Fibroblast of skin of right biceps (primary cell): ENCODE data around the gene CLSTN2.

Source experiments
- DNase-seq: peaks from one replicate; pipeline ENCODE4 v3.0.0-alpha.2; 2013

Gene CLSTN2

DNA sequence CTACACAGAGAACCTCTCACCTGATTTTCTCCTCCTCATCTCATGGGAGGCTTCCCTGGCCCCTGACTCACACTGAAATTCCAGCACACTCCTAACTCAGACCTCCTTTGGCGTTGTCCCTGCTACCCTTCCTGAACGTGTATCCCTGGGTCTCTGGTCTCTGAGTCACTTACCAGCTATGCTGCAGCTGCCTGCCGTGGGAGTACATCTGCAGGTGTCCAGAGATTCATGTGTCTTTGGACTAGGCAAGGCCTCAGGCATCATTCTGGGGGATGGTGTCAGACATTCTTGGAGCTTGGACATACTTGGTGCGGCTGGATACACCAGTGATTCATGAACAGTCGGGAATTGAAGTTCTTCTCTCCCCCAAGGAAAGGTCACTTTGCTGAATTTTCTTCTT, 594.1 kb downstream of the CLSTN2 start:
- DNase-seq, result peak; percentile 41

DNA sequence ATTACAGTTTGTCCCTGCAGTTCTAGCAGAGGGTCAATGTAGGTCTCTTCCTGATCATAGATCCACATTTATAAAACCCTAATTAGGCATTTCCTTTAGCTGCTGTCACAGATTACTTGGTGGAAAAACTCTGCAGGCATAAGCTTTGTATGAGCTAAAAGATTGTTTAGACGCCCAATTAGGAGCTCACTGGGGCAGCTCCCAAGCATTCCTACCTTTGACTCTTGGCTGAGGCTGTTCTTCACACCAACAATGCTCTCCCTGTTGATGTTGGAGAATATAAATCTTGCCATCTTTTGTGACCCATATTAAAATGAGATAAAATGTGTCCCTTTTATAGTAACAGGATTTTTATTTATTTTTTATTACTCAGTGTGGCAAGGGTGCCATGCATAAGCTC, 594.6 kb downstream of the CLSTN2 start:
- DNase-seq, result no peak

DNA sequence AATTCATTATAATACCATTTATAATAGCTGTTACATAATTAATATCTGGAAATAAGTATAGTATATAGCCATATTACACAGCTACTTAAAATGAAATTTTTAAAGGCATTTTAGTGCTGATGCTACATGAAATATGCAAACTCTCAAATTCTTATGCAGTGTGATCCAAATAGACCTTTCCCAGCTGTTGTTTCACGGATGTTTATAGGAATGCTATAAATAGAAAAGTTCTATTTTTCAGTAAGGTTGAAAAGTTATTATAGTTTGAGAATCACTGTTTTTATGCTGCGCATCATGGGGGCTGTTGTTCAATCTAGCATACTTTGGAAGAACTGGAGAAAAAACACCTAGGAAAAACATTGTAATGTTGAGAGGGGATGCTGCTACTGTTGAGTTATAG, 595.1 kb downstream of the CLSTN2 start:
- DNase-seq, result no peak

DNA sequence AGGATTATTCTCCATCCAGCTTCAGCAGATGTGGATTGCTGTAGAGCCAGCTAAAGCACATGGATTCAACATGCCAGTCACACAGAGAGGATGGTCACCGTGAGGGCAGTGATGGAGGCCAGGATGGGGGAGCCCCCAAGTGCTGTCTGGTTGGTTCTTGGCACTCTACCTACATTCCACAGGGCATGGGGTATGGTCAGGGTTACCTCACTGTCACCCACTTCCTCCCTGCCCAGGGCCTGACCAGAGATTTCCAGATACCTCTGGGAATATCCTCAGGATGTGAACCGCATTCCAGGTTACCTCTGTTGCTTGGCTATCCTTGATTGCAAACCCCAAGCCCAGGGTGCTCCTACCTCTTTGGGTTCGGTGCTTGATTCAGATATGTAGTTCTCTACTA, 595.6 kb downstream of the CLSTN2 start:
- no peak for DNase-seq

DNA sequence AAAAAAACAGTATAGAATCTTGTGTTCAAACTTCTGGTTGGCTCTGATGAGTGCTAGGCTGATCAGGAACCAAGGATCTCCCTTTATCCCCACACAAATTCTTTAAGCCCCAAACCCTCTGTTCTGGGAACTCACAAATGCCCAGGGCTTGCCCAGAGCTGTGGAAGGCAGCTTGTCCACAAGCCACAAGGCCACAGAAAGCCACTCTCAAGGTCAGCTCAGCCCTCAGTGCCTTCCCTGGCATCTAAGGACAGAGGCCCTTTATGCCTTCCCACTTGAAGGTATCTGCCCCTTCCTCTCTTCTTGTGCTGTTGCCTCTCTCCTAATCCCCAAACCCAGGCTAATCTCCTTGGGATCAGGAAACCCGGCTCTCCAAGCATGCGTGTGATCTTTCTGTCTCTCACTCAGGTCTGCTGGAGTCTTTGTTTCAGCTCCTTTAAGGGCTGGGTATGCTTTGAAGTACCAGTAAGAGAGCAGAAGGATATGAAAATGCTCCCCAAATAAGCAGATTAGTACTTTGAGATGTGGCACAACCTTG, 597.9 kb downstream of the CLSTN2 start:
- no peak for DNase-seq

DNA sequence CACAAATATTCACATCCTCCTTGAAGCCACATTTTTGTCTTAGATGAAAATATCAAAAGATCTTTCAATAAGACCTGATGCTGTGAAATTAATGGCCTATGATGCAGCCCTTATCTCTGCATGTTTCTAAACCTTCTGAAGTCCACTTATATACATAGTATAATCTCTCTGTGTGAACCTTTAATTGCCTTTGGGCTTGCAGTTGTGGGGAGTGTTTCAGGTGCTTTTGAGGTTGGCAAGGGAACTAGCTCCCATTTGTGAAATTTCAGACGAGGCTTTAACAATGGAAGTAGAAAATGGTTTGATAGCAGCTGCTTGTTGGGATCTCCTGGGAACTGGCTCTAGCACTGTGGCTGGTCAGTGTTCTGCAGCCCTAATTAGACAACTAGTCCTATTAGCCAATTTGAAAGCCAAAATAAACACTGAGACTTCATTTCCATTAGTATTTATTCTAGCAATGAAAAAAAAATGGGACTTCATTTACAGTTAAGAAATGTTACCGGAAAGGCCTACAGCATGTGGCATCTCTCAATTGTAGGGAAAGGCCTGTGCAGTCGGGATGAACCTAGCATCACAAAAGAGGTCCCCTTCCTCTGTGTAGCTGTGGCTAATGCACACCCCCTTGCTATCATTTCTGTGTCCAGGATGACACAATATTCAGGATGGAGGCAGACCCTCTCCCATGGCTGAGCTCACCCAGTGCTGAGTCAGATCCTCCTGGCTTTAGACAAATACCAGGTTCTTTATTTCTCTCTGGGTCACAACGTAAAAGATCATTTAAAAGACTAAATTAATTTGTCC, 602.1 kb downstream of the CLSTN2 start:
- no peak for DNase-seq

DNA sequence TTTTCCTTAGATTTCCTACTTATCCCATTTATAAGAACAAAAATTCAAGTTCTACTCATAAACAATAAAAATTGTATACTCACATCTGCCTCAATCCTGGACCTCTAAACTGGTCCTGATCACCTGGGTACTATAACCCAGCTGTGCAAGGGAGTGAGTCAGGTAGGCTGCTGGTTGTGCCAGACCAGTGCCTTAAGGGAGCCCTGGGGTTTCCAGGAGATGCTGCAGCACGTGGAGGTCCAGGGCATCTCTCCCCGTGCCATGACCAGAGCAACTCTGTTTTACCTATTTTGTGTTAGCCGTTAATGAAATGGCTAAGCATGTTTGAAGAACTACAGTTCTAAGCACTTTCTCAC, 602.7 kb downstream of the CLSTN2 start:
- DNase-seq, result no peak

DNA sequence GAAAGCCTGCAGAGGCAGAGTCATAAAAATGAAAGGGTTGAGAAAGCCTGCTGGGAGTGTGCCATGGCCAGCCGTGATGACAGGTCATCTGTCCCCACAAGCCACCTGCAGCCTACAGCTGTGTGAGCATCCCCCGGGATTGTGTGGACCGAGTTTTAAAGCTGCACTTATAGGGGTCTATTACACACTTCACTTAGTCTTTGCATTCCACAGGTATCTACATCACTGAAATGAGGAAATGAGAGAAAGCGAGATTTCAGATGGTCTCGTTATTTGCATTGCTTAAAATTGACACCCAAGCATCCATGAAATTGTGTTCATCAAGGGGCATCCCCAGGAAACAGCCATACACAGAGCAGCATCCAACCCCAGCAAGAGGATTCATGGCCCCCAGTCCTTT, 605.3 kb downstream of the CLSTN2 start:
- no peak for DNase-seq

DNA sequence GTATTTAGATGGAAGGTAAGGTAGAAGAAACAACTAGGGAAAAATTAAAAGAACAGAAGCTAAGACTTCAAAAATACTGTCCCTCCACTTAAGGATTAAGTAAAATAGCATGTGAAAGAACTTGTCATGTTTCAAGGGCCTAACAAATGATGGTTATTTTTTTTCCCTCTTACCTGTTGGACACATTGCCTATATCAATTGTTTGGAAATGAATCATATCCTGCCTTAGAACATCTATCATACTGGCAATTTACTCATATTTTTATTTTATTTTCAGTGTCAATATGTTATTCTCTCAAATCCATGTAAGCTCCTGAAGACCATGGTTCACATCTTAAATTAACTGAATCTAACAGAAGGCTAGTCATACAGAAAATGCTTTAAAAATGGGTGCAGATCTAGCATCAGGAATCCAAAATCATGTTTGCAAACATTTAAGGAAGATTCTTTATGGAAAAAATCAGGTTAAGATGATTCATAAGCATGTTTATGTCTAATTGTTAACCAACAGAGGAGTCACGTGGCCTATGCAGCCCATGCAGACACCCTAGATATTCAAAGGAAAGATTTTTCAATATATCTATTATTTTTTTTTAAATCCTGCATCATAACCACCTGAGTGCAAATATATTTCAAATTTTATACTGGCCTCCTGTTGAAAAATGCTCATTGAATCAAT, 607.1 kb downstream of the CLSTN2 start:
- no peak for DNase-seq

DNA sequence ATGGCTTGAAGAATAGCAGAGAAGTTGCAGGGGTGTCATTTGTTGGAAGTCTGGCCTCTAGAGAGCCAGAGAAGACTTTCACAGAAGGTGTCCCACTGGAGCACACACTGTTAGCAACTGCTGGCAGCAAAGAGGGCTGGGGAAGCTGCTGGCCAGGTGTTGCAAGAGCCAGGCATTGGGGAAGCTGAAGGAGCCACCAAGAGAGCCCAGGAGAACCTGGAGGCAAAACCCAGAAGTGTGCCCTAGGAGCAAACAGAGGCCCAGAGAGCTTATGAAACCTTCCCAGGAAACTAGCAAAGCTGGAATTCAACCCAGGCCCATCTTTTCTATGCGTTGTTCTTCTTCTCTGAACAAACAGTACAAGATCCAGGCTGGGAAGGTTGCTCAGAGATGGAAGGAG, 610.2 kb downstream of the CLSTN2 start:
- DNase-seq, result no peak

DNA sequence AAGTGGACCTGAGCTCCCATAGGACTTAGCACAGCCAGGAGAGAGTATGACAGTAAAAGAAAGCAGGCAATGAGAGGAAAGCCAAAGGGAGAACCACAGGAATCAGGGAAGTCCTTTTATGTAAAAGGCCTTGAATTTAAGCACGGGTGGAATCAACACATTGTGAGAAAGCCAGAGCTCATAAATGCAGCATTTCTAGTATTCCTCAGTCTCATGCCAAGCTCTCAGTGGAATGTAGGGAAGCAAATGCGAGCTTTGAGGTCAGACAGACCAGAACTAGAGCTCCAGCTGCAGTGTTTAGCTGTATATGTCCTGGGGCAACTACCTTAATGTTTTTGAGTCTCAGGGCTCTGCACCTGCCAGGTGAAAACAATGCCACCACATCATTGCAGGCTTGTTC, 610.8 kb downstream of the CLSTN2 start:
- no peak for DNase-seq

DNA sequence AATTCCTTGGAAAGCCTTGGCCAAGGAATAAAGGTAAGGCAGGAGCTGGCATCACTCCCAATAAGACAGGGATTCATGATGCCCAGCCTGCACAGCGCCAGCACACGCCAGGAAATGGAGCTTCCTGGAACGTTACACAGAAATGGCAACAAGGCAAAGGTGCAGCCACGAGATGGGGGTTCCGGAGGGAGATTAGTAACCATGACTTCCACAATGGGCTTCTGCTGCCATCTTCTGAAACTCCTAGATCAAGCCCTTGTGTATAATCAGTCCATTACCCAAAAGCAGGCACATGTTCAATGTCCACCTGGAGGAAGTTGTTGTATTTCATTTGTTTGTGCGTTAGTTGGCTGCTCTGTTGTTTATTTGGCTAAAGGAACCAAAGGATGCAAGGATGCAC, 611.7 kb downstream of the CLSTN2 start:
- DNase-seq, result no peak

DNA sequence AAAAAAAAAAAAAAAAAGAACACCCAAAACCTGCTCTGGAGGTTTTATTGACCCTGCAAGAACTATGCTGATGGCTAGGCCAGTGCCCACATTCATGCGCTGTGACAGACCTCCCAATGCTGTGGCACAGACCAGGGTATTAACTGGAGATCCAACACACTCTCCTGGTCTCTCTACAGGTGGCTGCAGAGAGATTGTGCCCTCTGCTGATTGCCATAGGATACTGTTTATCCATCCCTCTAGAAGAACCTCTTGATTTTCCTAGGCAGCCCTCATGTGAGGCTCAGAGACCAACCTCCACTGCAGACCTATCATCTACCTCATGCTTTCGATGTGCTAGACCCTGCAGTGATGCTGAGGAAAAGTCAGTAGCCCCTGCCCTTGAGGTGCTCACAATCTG, 617.4 kb downstream of the CLSTN2 start:
- no peak for DNase-seq

DNA sequence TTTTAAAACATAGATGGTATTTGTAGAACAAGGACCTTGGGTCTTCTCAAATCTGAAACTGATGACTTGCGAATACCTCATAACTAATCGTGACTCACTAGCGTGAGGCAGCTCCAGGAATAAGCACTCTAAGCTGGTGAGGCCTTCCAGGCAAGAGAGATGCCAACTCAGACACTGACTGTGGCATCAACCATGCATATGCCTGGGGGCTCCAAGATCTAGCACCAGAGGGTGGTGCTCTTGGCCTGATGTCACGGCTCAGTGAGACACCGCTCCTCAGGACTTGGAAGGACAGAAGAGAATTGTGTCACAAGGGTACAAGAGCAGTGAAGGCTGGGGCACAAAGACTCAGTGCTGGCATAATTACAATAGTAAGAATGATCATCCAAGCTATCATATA, 617.9 kb downstream of the CLSTN2 start:
- no peak for DNase-seq

DNA sequence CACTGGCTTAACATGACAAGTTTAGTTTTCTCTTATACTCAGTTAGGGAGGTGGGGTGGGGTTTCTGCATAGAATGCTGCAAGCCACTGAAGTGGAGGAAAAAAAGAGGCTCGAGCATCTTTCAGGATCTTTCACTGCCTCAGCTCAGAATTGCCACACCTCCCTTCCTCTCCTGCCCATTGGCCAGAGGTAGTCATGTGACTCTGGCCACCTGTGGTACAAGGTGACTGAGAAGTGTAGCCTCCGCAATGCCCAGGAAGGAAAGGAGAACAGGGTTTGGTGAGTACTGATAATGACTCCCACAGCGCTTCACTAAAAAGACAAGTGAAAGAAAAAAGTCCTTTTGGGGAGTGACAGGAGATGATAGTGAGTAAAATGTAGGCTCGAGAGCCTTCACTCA, 618.6 kb downstream of the CLSTN2 start:
- DNase-seq, result no peak

DNA sequence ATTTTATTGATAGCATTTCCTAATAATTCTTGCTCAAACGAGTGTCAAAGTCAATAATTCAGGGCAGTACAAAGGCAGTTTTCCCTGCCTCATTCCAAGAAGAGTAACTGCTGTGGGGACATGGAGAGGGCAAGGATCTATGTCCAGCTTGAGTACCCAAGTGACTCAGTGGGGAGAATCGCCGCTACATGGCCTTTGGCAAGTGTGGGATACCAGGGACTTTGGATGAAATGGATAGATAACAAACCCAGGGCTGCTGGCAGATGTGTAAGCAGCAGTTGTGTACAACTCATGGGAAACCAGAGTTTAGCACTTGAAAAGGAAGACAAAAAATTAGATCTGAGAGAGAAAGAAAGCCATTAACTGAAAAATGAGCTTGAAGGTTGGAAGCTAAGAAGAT, 620.7 kb downstream of the CLSTN2 start:
- DNase-seq, result no peak

DNA sequence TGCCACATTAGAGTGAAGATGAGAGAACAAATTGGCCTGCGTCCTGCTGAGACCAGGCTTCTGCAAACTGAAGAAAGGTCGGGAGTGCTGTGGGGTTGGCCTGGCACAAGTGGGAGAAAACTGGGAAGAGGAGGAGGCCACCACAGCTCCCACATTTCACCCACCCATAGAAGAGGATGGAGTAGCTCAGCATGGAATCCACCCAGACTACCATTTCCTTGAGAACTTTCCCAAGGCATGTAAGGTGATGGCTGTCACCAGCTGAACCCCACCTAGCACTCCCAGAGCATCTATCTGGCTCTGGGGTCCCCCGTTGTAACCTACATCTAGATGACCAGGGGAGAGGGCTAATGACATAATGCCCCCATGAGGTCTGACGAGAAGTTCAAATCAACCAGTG, 622.5 kb downstream of the CLSTN2 start:
- no peak for DNase-seq

DNA sequence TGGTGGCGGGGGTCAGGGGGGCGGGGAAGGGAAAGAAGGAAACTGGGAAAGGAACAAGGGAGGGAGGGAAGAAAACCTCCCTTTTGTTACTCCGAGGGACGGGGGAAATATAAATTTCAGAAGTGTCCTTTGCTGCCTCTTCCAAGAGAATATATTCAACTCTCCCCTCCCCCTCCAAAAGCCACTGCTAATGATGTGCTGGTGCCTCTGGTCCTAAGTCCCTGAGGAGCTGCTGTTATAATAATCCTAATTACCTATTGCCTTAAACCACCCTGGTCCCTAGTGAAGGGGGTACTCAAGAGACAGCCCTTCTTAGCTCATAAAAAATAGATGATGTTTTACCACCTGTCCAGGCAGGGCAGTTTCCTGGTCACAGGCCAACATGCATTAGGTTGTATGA, 624.6 kb downstream of the CLSTN2 start:
- no peak for DNase-seq

DNA sequence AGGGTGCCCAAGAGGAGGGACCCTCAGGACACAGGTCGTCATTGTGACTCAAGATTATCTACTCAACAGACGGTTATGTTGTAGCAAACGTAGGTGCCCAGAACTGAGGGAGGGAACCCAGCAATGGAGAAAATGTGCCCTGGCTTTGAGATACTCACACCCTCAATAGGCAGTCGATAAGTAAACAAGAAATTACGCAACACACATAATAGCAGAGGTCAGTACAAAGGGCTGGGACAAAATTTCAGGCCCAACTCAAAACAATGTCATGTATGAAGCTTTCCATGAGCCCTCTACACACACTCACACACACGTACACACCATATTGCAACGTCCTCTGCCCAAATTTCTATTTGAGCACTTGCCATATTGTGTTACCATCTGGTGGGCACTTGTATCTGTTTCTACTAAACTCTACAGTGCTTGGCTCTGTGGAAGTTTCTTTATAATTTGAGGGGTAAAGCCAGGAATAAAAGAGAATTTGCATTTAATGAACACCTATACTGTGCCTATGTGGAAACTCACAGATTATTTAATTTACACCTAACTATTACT, 628.3 kb downstream of the CLSTN2 start:
- no peak for DNase-seq

DNA sequence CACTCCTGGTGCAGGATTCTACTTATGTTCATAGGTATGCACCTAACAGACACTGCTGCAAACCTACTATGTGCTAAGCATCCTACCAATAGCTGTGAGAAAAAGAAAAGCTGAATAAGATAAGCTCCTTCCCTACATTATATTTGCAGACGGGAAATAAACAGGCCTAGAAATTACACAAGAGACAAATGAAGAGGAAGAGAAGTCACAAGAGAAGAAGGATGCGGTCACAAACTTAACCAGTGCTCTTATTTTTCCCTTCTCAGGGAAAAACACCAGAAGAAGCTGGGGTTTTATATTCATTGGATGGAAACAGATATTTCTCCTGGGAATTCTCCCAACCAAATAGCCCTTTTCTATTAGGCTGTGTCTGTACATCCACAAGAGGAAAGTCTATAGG, 633.1 kb downstream of the CLSTN2 start:
- DNase-seq, result no peak

DNA sequence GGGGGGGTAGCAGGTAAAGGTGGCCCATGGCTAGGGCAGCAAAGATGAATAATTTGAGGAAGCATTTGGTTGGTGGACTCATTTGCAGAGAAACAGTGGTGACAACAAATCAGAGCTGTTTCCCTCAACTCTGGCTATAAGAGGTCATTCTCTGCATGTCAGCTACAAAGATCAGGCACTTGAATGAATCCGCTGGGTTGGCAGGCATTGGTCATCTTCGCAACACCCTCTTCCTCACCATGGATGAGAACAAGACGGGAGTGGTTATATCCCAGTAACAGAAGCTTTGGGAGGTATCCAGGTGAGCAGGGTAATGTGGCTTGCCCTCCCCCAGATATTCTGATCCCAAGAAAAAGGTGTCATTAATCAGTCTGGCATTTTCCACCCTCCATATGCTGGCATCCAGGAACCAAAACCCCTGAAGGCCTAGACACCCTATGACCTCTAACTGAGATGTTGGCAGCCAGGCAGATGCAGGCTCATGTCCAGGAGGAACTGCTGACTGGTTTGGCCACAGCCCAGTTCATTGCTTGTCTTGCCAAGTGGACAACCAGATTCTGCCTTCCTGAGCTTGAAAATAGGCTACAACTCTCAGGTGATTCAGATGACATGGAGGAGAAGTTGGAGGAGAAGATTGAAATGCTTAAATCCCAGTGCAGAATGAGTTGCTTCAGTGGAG, 634.0 kb downstream of the CLSTN2 start:
- no peak for DNase-seq

DNA sequence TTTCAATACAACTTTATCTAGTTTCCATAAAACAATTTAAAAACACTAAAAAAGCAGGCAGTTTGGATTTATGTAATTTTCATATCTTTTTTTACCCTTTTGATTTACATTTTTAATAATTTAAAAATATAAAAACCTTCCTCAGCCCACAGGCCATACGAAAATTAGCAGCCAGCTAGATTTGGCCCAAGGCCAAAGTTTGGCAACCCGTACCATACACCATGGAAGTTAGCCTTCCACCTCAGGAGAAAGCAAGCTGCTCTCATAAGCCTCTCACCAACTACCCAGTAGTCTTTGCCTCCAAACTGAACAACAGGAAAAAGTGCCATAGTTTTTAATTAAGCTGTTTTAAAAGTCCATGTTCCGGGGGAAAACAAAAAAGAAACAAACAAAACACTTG, 635.6 kb downstream of the CLSTN2 start:
- no peak for DNase-seq

DNA sequence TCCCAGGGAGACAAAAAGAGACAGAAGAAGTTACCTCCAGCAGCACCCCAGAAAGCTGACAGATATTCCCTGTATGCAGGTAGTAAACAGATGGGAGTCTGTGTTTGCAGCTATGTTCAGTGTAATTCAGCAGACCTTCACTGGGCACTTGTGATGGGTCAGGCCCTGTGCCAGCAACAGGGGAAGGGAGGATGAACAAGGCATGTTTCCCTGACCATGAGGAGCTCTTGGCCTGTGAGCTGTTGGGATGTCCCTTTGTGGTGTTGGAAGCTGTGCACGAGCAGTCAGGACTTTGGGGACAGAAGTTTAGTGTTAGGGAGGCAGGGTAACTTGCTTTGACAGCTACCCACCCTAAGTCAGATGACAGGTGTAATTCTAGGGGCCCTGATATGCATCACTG, 636.9 kb downstream of the CLSTN2 start:
- no peak for DNase-seq

DNA sequence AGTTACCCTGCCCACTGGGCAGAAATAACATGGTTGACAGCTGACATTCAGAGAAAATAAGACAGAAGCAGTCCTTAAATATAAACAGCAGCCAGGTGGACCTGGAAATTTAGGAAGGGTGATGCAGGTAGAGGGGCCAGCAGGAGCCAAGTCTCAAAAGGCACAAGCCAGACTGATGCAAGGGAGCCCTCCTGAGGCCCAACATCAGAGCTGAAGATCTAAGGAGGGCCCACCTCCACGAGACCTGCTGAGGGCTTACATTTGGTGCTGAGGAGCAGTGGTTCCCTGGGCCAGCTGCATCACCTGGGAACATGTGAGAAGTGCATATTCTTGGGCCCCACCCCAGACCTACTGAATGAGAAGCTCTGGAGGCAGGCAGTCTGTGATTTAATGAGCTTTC, 637.3 kb downstream of the CLSTN2 start:
- DNase-seq, result no peak
